ENCODE measurements around the gene ATP1A4.

DNA sequence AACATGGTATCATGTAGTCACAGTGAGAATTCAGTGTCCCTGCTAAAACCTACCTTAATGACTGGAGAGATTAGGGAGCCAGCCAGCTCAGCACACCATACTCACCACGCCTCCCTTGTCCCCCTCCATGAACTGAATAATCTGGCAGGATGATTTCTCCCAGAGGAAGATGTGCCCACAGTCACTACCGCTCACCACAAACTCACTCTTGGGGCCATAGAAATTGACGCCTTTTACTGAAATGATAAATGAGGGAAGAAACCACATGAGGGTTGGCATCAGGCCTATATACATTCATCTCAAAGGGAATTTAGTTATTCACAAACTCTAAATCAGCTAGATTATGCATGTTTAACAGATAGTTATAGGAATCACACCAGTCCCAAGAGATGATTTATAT is 71.1 kb downstream of the ATP1A4 start:
- TF ChIP-seq, protein P1, sequence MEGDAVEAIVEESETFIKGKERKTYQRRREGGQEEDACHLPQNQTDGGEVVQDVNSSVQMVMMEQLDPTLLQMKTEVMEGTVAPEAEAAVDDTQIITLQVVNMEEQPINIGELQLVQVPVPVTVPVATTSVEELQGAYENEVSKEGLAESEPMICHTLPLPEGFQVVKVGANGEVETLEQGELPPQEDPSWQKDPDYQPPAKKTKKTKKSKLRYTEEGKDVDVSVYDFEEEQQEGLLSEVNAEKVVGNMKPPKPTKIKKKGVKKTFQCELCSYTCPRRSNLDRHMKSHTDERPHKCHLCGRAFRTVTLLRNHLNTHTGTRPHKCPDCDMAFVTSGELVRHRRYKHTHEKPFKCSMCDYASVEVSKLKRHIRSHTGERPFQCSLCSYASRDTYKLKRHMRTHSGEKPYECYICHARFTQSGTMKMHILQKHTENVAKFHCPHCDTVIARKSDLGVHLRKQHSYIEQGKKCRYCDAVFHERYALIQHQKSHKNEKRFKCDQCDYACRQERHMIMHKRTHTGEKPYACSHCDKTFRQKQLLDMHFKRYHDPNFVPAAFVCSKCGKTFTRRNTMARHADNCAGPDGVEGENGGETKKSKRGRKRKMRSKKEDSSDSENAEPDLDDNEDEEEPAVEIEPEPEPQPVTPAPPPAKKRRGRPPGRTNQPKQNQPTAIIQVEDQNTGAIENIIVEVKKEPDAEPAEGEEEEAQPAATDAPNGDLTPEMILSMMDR (IDR thresholded peaks at IDR 0.05) = no peak
- no peak for TF ChIP-seq POLR2A (IDR thresholded peaks at IDR 0.05)
